Liver (tissue), 9 donors: ENCODE results near the gene ALMS1. TPM values are rescaled to one million over a fixed set of nuclear protein-coding genes. Genes with fewer than 3 reads are reported as not detected.

Source experiments
- DNase-seq: peaks from one replicate; pipeline ENCODE4 v3.0.0-alpha.2; 2017; ENCODE audit warnings: low spot score
- H3K27ac ChIP-seq, 2 donors: one replicate each; pipeline ENCODE4 v1.7.0; 2013; ENCODE audit warnings: inconsistent platforms in 2 of 2, low read length in 2 of 2, control low read depth in 1 of 2, low read depth in 1 of 2, mild to moderate bottlenecking in 1 of 2
- H3K27me3 ChIP-seq, 4 donors: one replicate each; pipeline versions ENCODE4 v1.6.1 to v1.7.0; 2013; ENCODE audit warnings: low read length in 3 of 4, inconsistent platforms in 1 of 4, mild to moderate bottlenecking in 1 of 4, moderate library complexity in 1 of 4; ENCODE audit not compliant: control insufficient read depth in 4 of 4, insufficient read depth in 4 of 4
- H3K36me3 ChIP-seq, 4 donors: one replicate each; pipeline versions ENCODE4 v1.6.1 to v1.7.0; 2013; ENCODE audit warnings: low read length in 3 of 4, mild to moderate bottlenecking in 3 of 4, low read depth in 1 of 4, moderate library complexity in 1 of 4; ENCODE audit not compliant: control insufficient read depth in 4 of 4, insufficient read depth in 3 of 4
- H3K4me1 ChIP-seq, 4 donors: one replicate each; pipeline versions ENCODE4 v1.6.1 to v1.7.0; 2013; ENCODE audit warnings: low read length in 3 of 4, mild to moderate bottlenecking in 3 of 4, moderate library complexity in 1 of 4; ENCODE audit not compliant: control insufficient read depth in 4 of 4, insufficient read depth in 4 of 4
- H3K4me3 ChIP-seq, 3 donors: one replicate each; pipeline versions ENCODE4 v1.6.1 to v1.7.0; 2013; ENCODE audit warnings: low read length in 3 of 3, control low read depth in 1 of 3, low read depth in 1 of 3, mild to moderate bottlenecking in 1 of 3
- H3K9ac ChIP-seq, 2 donors: one replicate each; pipeline ENCODE4 v1.7.0; 2013; ENCODE audit warnings: low read length in 2 of 2, mild to moderate bottlenecking in 2 of 2, moderate library complexity in 2 of 2, control low read depth in 1 of 2, low read depth in 1 of 2
- H3K9me3 ChIP-seq, 4 donors: one replicate each; pipeline versions ENCODE4 v1.6.1 to v1.7.0; 2013; ENCODE audit warnings: low read length in 3 of 4; ENCODE audit not compliant: control insufficient read depth in 4 of 4
- ATF3 ChIP-seq: IDR thresholded peaks from 2 replicates; pipeline ENCODE4 v1.6.1; 2016; ENCODE audit warnings: antibody characterized with exemption
- CTCF ChIP-seq: fragments of 150-350 bp; IDR thresholded peaks from 2 replicates; pipeline ENCODE4 v1.5.1; 2017; ENCODE audit warnings: improper control_type of control experiment, low read depth, low read length; ENCODE audit not compliant: missing input control
- EGR1 ChIP-seq, 2 donors: IDR thresholded peaks; 2 replicates each; pipeline ENCODE4 v1.6.1; 2016 to 2018; ENCODE audit warnings: antibody characterized with exemption in 2 of 2, low read depth in 2 of 2
- FOXA1 ChIP-seq: IDR thresholded peaks from 2 replicates; pipeline ENCODE4 v1.6.1; 2016; ENCODE audit warnings: antibody characterized with exemption
- FOXA2 ChIP-seq: IDR thresholded peaks from 2 replicates; pipeline ENCODE4 v1.6.1; 2016; ENCODE audit warnings: antibody characterized with exemption
- HNF4A ChIP-seq, 2 donors: conservative IDR thresholded peaks; 2 replicates each; pipeline ENCODE4 v1.6.1; 2016; ENCODE audit warnings: antibody characterized with exemption in 2 of 2, mild to moderate bottlenecking in 2 of 2
- HNF4G ChIP-seq: IDR thresholded peaks from 2 replicates; pipeline ENCODE4 v1.6.1; 2016; ENCODE audit warnings: antibody characterized with exemption
- NR2F2 ChIP-seq: IDR thresholded peaks from 2 replicates; pipeline ENCODE4 v1.6.1; 2016; ENCODE audit warnings: antibody characterized with exemption
- RAD21 ChIP-seq, 2 donors: IDR thresholded peaks; 2 replicates each; pipeline ENCODE4 v1.6.1; 2016; ENCODE audit warnings: antibody characterized with exemption in 2 of 2, mild to moderate bottlenecking in 2 of 2
- REST ChIP-seq: IDR thresholded peaks from 2 replicates; pipeline ENCODE4 v1.6.1; 2016; ENCODE audit warnings: antibody characterized with exemption, mild to moderate bottlenecking
- RXRA ChIP-seq, 2 donors: IDR thresholded peaks; 2 replicates each; pipeline ENCODE4 v1.6.1; 2017 to 2018; ENCODE audit warnings: antibody characterized with exemption in 2 of 2, mild to moderate bottlenecking in 1 of 2
- SP1 ChIP-seq: IDR thresholded peaks from 2 replicates; pipeline ENCODE4 v1.6.1; 2018; ENCODE audit warnings: antibody characterized with exemption, mild to moderate bottlenecking
- YY1 ChIP-seq: IDR thresholded peaks from 2 replicates; pipeline ENCODE4 v1.6.1; 2016; ENCODE audit warnings: antibody characterized with exemption, mild to moderate bottlenecking
- ZBTB33 ChIP-seq: IDR thresholded peaks from 2 replicates; pipeline ENCODE4 v1.6.1; 2016; ENCODE audit warnings: antibody characterized with exemption
- WGBS: extraction: QIAGEN DNeasy Blood & Tissue Kit; methylation state at CpG from one replicate; pipeline ENCODE4 v1.1.7; 2013; 5-methylcytosine and 5-hydroxymethylcytosine counted together
- polyA plus RNA-seq, 2 donors: library from polyadenylated mRNA; stranded (reverse) in 1 of 2; unstranded in 1 of 2; fragments of 200-250 nt in 1 of 2; fragments of >200 nt in 1 of 2; fragmentation: Nextera tagmentation in 1 of 2; extraction: Ambion mirVana in 1 of 2; gene quantifications; one replicate each; pipeline versions ENCODE4 v1.2.1 to v1.2.3, GENCODE V29; 2013 to 2015
- total RNA-seq, 2 donors: library from RNA; depleted of rRNA; stranded (reverse); fragments of >200 nt; gene quantifications; one replicate each; pipeline ENCODE4 v1.2.3, GENCODE V29; 2014
- donor health status: healthy.
- donor health status: healthy.
- donor health status: healthy.
- donor health status: healthy.
- donor health status: healthy.

The ALMS1 gene
- total and polyA plus RNA-seq, 4 donors, result 2.1 to 18.3 (median 7.0) TPM

- H3K9me3 ChIP-seq, result no peaks in the 10 kb centered on the region
- WGBS, result under 1% methylated on average over 24 of the region's 24 CpGs
- peak overlapping the region; percentile 83 to 87 for H3K9ac ChIP-seq
- no peaks in the 10 kb centered on the region for H3K27me3 ChIP-seq
- DNase-seq, result no peak
- H3K4me3 ChIP-seq, result peak overlapping the region; percentile 72 to 96 (median 74)
- peak overlapping the region; percentile 78 to 87 for H3K27ac ChIP-seq
- TF ChIP-seq CTCF, result no peak
- no peak for TF ChIP-seq HNF4A (conservative IDR thresholded peaks at IDR 0.05)
- TF ChIP-seq ATF3, result no peak
- TF ChIP-seq RAD21 (IDR thresholded peaks at IDR 0.05), result peak in 1 of 2 donors; percentile 19
- no peak for TF ChIP-seq NR2F2
- no peak for TF ChIP-seq EGR1 (IDR thresholded peaks at IDR 0.05; ENCODE audit: low read depth in 2 of 2)
- no peak for TF ChIP-seq YY1
- no peaks in the 10 kb centered on the region for H3K36me3 ChIP-seq
- H3K4me1 ChIP-seq, result peaks cover 3 to 16% (median 12%) of the 10 kb centered on the region in 4 donors
Measured at GRCh38 chr2:73386342-73386868, 769 bp downstream of the ALMS1 start.

GRCh38 chr2:73386894-73387636 lies 1.4 kb downstream of the ALMS1 start:
- H3K36me3 ChIP-seq, result no peaks in the 10 kb centered on the region
- H3K27ac ChIP-seq, result no peak overlapping the region

More at GRCh38 chr2:73386894-73387636, 1.4 kb downstream of the ALMS1 start:
- DNase-seq, result no peak
- Histone ChIP-seq H3K27me3 (no peaks in the 10 kb centered on the region), H3K9me3 (no peaks in the 10 kb centered on the region), H3K4me3 (peak overlapping the region; percentile 72 to 96 (median 74)), H3K9ac (peak overlapping the region; percentile 83 to 87), H3K4me1 (peaks cover 3 to 16% (median 12%) of the 10 kb centered on the region in 4 donors)
- TF ChIP-seq HNF4G (no peak), CTCF (no peak), RXRA (IDR thresholded peaks at IDR 0.05) (no peak), REST (no peak), HNF4A (conservative IDR thresholded peaks at IDR 0.05) (no peak), FOXA1 (no peak), EGR1 (IDR thresholded peaks at IDR 0.05; ENCODE audit: low read depth in 2 of 2) (no peak), YY1 (no peak), SP1 (no peak), ZBTB33 (no peak), FOXA2 (no peak)
- 43% methylated on average over 6 of the region's 6 CpGs for WGBS
